OCI-LY7 (cell line): ENCODE data around the gene ASXL2. TPM values are rescaled to one million over a fixed set of nuclear protein-coding genes. Genes with fewer than 3 reads are reported as not detected.
"Not testable (repeated sequence)": the region's sequence is repeated elsewhere in the genome, so short reads cannot be mapped to it uniquely, and the experiment has no call there.

Experiments used
- BruUV-seq: library from RNA; stranded (reverse); fragments of 400-500 nt; replicated peaks from 2 replicates; lab custom pipeline; 2021; lab: Mats Ljungman, UMichigan
- CTCF ChIA-PET: fragments of 300-600 bp; sonication (Branson Sonifier 250); formaldehyde crosslinking; loops from one replicate; lab custom pipeline; 2022; ENCODE audit warnings: antibody characterized with exemption; ENCODE audit not compliant: unreplicated experiment; lab: Charles Lee
- POLR2A ChIA-PET: fragments of 300-600 bp; sonication (Branson Sonifier 250); formaldehyde crosslinking; loops from one replicate; lab custom pipeline; 2022; ENCODE audit warnings: antibody characterized with exemption; lab: Charles Lee
- DNase-seq: peaks from one replicate; pipeline ENCODE4 v3.0.0-alpha.2; 2015; ENCODE audit warnings: low spot score
- H2AFZ ChIP-seq: fragments of 200-600 bp; sonication (generic), shearing (Covaris generic); 2 replicates; pipeline ENCODE4 v1.6.1; 2014; ENCODE audit warnings: mild to moderate bottlenecking, antibody characterized with exemption, low read length, moderate library complexity
- H3K27ac ChIP-seq: fragments of 200-600 bp; sonication (generic); 2 replicates; pipeline ENCODE4 v1.5.1; 2014; ENCODE audit warnings: mixed run types, low read depth, mild to moderate bottlenecking, moderate library complexity, low read length, inconsistent platforms; ENCODE audit not compliant: poor library complexity, severe bottlenecking
- H3K36me3 ChIP-seq: fragments of 200-600 bp; sonication (generic); 2 replicates; pipeline ENCODE4 v1.6.1; 2014; ENCODE audit warnings: mild to moderate bottlenecking, antibody characterized with exemption, low read length, moderate library complexity, mixed read lengths; ENCODE audit not compliant: insufficient read depth
- H3K4me1 ChIP-seq: fragments of 200-600 bp; sonication (generic); 2 replicates; pipeline ENCODE4 v1.5.1; 2014; ENCODE audit warnings: mild to moderate bottlenecking, low read length; ENCODE audit not compliant: insufficient read depth, poor library complexity, severe bottlenecking
- H3K4me2 ChIP-seq: fragments of 200-600 bp; sonication (generic); 2 replicates; pipeline ENCODE4 v1.6.1; 2014; ENCODE audit warnings: mild to moderate bottlenecking, low read length
- H3K4me3 ChIP-seq: fragments of 200-600 bp; sonication (generic); 2 replicates; pipeline ENCODE4 v1.5.1; 2014; ENCODE audit warnings: mild to moderate bottlenecking, low read depth, low read length; ENCODE audit not compliant: poor library complexity, severe bottlenecking
- H3K79me2 ChIP-seq: fragments of 200-600 bp; sonication (generic); 2 replicates; pipeline ENCODE4 v1.6.1; 2016; ENCODE audit warnings: low read depth, mild to moderate bottlenecking, low read length, moderate library complexity, mixed read lengths; ENCODE audit not compliant: insufficient read depth
- H3K9me2 ChIP-seq: fragments of 200-600 bp; sonication (generic); 2 replicates; pipeline ENCODE4 v1.6.1; 2016; ENCODE audit warnings: mild to moderate bottlenecking, low read length, mixed read lengths; ENCODE audit not compliant: insufficient read depth
- H3K9me3 ChIP-seq: fragments of 200-600 bp; sonication (generic); 2 replicates; pipeline ENCODE4 v1.6.1; 2014; ENCODE audit warnings: mild to moderate bottlenecking, mixed run types, low read length, mixed read lengths
- H4K20me1 ChIP-seq: fragments of 200-600 bp; sonication (generic); 2 replicates; pipeline ENCODE4 v1.6.1; 2014; ENCODE audit warnings: mild to moderate bottlenecking, antibody characterized with exemption, low read length, moderate library complexity, mixed read lengths; ENCODE audit not compliant: insufficient read depth
- EZH2phosphoT487 ChIP-seq: fragments of 200-600 bp; sonication (generic); IDR thresholded peaks from 2 replicates; pipeline ENCODE4 v1.6.1; 2018; ENCODE audit warnings: low read depth, borderline replicate concordance, mild to moderate bottlenecking, mixed run types, antibody characterized with exemption, low read length, moderate library complexity, mixed read lengths
- intact Hi-C: fragments of 100-400 bp; cut with micrococcal nuclease; formaldehyde crosslinking; loops from one replicate; pipeline ENCODE4 v1.10.0; 2022; ENCODE audit not compliant: unreplicated experiment
- total RNA-seq, 2 experiments: library from RNA; depleted of rRNA in 1 of 2; stranded (reverse); fragments of >200 nt in 1 of 2; shearing (Covaris generic) in 1 of 2; gene quantifications; 2 replicates each; pipeline ENCODE4 v1.2.3, GENCODE V29; 2014 to 2022
- TF ChIP-seq, protein P1 (sequence below): fragments of 200-600 bp; sonication (generic); conservative IDR thresholded peaks from 2 replicates; pipeline ENCODE4 v1.5.1; 2014; ENCODE audit warnings: mild to moderate bottlenecking, antibody characterized with exemption, low read length, moderate library complexity, mixed read lengths

ASXL2 gene
- total RNA-seq, 2 experiments from 2014 or later, result 12.4 to 31.8 TPM

DNA sequence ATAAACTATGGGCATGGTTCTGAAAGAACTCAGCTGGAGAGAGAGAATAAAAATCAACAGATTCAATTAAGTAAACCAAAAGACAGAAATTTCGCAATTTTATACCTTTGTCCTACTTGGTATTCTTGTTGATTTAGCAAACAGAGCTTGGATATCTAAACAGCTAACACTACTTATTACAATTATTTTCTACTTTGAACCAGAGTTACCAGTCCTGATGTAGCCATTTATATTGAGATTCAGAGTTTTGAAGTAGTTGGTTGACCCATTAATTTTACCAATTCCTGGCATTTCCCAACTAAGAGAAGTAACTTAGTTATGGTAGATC lies 48.9 kb downstream of the ASXL2 start:
- peaks cover 32% of the 10 kb centered on the region for H3K36me3 ChIP-seq
- H3K27ac ChIP-seq, result no peak overlapping the region
- H3K4me1 ChIP-seq, result no peaks in the 10 kb centered on the region
- no TSS peak for BruUV-seq
- intact Hi-C loops, result no loop called here
- no peak overlapping the region for H3K4me3 ChIP-seq
- DNase-seq, result no peak
- H3K9me2 ChIP-seq, result no peaks in the 10 kb centered on the region
- TF ChIP-seq, protein P1, sequence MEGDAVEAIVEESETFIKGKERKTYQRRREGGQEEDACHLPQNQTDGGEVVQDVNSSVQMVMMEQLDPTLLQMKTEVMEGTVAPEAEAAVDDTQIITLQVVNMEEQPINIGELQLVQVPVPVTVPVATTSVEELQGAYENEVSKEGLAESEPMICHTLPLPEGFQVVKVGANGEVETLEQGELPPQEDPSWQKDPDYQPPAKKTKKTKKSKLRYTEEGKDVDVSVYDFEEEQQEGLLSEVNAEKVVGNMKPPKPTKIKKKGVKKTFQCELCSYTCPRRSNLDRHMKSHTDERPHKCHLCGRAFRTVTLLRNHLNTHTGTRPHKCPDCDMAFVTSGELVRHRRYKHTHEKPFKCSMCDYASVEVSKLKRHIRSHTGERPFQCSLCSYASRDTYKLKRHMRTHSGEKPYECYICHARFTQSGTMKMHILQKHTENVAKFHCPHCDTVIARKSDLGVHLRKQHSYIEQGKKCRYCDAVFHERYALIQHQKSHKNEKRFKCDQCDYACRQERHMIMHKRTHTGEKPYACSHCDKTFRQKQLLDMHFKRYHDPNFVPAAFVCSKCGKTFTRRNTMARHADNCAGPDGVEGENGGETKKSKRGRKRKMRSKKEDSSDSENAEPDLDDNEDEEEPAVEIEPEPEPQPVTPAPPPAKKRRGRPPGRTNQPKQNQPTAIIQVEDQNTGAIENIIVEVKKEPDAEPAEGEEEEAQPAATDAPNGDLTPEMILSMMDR, result no peak
- POLR2A ChIA-PET, result interaction anchor here (0.7 kb wide), 1 partner anchor 74 kb away, joined by 4 read pairs; no protein-coding TSS in a partner anchor
- H2AFZ ChIP-seq, result no peak overlapping the region
- peaks cover 17% of the 10 kb centered on the region for H3K9me3 ChIP-seq
- H4K20me1 ChIP-seq, result no peaks in the 10 kb centered on the region
- no peak overlapping the region for H3K4me2 ChIP-seq
- H3K79me2 ChIP-seq, result 0 out of 2 replicates have a peak, but pooled peaks cover 4% of the 10 kb centered on the region
- CTCF ChIA-PET, result no interaction called here

DNA sequence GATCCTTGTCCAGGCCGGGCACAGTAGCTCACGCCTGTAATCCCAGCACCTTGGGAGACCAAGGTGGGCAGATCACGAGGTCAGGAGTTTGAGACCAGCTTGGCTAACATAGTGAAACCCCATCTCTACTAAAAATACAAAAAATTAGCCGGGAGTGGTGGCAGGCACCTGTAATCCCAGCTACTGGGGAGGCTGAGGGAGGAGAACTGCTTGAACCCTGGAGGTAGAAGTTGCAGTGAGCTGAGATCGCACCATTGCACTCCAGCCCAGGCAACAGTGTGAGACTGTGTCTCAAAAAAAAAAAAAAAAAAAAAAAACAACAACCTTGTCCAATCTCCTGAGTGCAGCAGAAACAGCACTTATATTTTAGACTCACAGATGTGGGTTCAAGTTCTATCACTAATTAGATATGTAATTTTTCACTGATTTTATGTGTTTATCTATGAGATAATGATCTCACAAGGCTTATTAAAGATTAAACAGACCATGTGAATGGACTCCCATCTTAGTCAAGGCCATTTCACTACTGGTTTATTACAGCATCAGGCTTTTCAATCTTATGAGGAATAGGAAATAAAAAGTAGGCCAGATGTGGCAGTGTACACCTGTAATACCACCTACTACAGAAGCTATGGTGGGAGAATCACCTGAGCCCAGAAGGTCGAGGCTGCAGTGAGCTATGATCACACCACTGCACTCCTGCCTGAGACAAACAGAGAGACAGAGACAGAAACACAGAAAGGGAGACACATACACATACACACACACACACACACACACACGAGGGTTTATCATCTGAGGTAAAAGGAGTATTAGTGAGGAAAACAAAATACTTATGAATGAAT lies 49.5 kb downstream of the ASXL2 start:
- H2AFZ ChIP-seq, H3K27ac ChIP-seq, H3K4me2 ChIP-seq, intact Hi-C loops, DNase-seq, H3K9me2 ChIP-seq, BruUV-seq, H3K4me1 ChIP-seq, H4K20me1 ChIP-seq, CTCF ChIA-PET, H3K4me3 ChIP-seq, H3K79me2 ChIP-seq: not testable (repeated sequence)
- POLR2A ChIA-PET, result interaction anchor here (0.7 kb wide), 2 partner anchors 44 to 73 kb away, joined by 3 to 4 read pairs; no protein-coding TSS in a partner anchor
- H3K9me3 ChIP-seq, result peaks cover 17% of the 10 kb centered on the region
- H3K36me3 ChIP-seq, result peaks cover 29% of the 10 kb centered on the region

DNA sequence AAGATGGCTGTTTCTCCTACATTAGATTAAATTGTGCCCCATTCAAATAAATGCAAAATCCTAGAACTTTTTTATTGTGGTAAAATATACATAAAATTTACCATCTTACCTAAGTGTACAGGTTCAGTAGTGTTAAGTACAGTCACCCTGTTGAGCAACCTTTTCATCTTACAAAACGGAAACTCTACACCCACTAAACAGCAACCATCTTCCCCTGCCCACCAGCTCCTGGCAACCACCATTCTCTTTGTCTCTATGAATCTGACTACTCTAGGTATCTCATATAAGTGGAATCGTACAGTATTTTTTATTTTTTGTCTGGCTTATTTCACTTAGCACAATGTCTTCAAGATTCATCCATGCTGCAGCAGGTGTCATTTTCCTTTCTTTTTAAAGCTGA lies 53.0 kb downstream of the ASXL2 start:
- H3K4me3 ChIP-seq, result no peak overlapping the region
- CTCF ChIA-PET, result no interaction called here
- no peaks in the 10 kb centered on the region for H3K9me2 ChIP-seq
- POLR2A ChIA-PET, result interaction anchor here (1.5 to 2.0 kb wide), 2 partner anchors 10 to 14 kb away, joined by 4 to 6 read pairs; no protein-coding TSS in a partner anchor
- TF ChIP-seq, protein P1, result no peak
- TF ChIP-seq EZH2phosphoT487, result no peak
- H4K20me1 ChIP-seq, result no peaks in the 10 kb centered on the region
- H3K9me3 ChIP-seq, result no peaks in the 10 kb centered on the region
- H3K4me2 ChIP-seq, result no peak overlapping the region
- no peak overlapping the region for H3K27ac ChIP-seq
- H2AFZ ChIP-seq, result no peak overlapping the region
- no peak for DNase-seq
- intact Hi-C loops, result no loop called here
- peaks cover 13% of the 10 kb centered on the region for H3K36me3 ChIP-seq
- no peaks in the 10 kb centered on the region for H3K79me2 ChIP-seq
- BruUV-seq, result no TSS peak
- H3K4me1 ChIP-seq, result no peaks in the 10 kb centered on the region
